HepG2 (cell line): ENCODE results near the gene ALPI. TPM values are rescaled to one million over a fixed set of nuclear protein-coding genes. Genes with fewer than 3 reads are reported as not detected.

ENCODE experiments used
- ATAC-seq: fragments of 200-7000 bp; cut with Tn5 transposase; 3 replicates; pipeline ENCODE4 v1.9.1; 2020; ENCODE audit warnings: mild to moderate bottlenecking, moderate library complexity
- BruUV-seq: library from RNA; stranded (reverse); fragments of 400-500 nt; replicated peaks from 2 replicates; lab custom pipeline; 2021; lab: Mats Ljungman, UMichigan
- CTCF ChIA-PET: fragments of 300-600 bp; formaldehyde crosslinking; extraction: SDS; loops from one replicate; lab custom pipeline; 2021; ENCODE audit warnings: low total read pairs, inconsistent platforms, low intra/inter-chr PET ratio; lab: Yijun Ruan, JAX
- POLR2A ChIA-PET: fragments of 350-600 bp; sonication (Branson Sonifier 250); formaldehyde crosslinking; loops from one replicate; lab custom pipeline; 2020; ENCODE audit warnings: antibody characterized with exemption, inconsistent platforms; lab: Yijun Ruan, JAX
- DNase-seq: peaks from one replicate; pipeline ENCODE4 v3.0.0-alpha.2; 2015; ENCODE audit warnings: low spot score
- FAIRE-seq: peaks from 3 replicates; lab custom pipeline; 2011; peaks lifted over from hg19 to GRCh38; lab: Jason Lieb, UNC
- H2AFZ ChIP-seq: one replicate; pipeline ENCODE4 v1.6.1; 2011; ENCODE audit warnings: low read length, inconsistent platforms
- H3K27ac ChIP-seq: fragments of 300-600 bp; 3 replicates; pipeline ENCODE4 v1.8.0; 2011; ENCODE audit warnings: mixed run types, mild to moderate bottlenecking, mixed read lengths, low read length, inconsistent platforms; ENCODE audit not compliant: insufficient read depth; ENCODE audit errors: extremely low read length
- H3K27me3 ChIP-seq, 2 experiments: fragments of 200-600 bp in 1 of 2; 2 replicates in 1 of 2; 3 replicates in 1 of 2; pipeline versions ENCODE4 v1.6.0 to v1.8.0; 2011; ENCODE audit warnings: low read length in 2 of 2, mild to moderate bottlenecking in 2 of 2, moderate library complexity in 2 of 2, inconsistent platforms in 1 of 2; ENCODE audit not compliant: insufficient read depth in 2 of 2, control insufficient read depth in 1 of 2
- H3K36me3 ChIP-seq, 2 experiments: fragments of 200-600 bp in 1 of 2; replicated peaks in 1 of 2; 2 replicates in 1 of 2; 3 replicates in 1 of 2; pipeline versions ENCODE4 v1.5.1 to v1.8.0; 2011; ENCODE audit warnings: low read length in 2 of 2, inconsistent platforms in 1 of 2; ENCODE audit not compliant: insufficient read depth in 2 of 2, control insufficient read depth in 1 of 2
- H3K4me1 ChIP-seq: 2 replicates; pipeline ENCODE4 v1.5.1; 2012; ENCODE audit warnings: low read length, inconsistent platforms; ENCODE audit not compliant: insufficient read depth
- H3K4me2 ChIP-seq: 2 replicates; pipeline ENCODE4 v1.6.0; 2011; ENCODE audit warnings: low read depth, low read length, inconsistent platforms
- H3K4me3 ChIP-seq, 3 experiments: fragments of 200-600 bp in 1 of 3; sonication (generic), shearing (Covaris generic) in 1 of 3; replicated peaks in 1 of 3; 2 replicates each; pipeline ENCODE4 v1.5.1; 2011 to 2016; ENCODE audit warnings: low read length in 3 of 3, inconsistent platforms in 2 of 3, low read depth in 2 of 3, mild to moderate bottlenecking in 2 of 3, control low read depth in 1 of 3, mixed read lengths in 1 of 3; ENCODE audit not compliant: insufficient read depth in 1 of 3
- H3K79me2 ChIP-seq: one replicate; pipeline ENCODE4 v1.6.1; 2011; ENCODE audit warnings: low read length, inconsistent platforms; ENCODE audit not compliant: insufficient read depth
- H3K9ac ChIP-seq: 2 replicates; pipeline ENCODE4 v1.6.0; 2011; ENCODE audit warnings: mild to moderate bottlenecking, low read depth, low read length, inconsistent platforms; ENCODE audit not compliant: insufficient read depth
- H3K9me3 ChIP-seq: 2 replicates; pipeline ENCODE4 v1.5.1; 2012; ENCODE audit warnings: mild to moderate bottlenecking, low read length
- H4K20me1 ChIP-seq: 2 replicates; pipeline ENCODE4 v1.6.0; 2011; ENCODE audit warnings: inconsistent platforms, mild to moderate bottlenecking, low read length, moderate library complexity; ENCODE audit not compliant: insufficient read depth
- GTF2F1 ChIP-seq: fragments of 150-350 bp; IDR thresholded peaks from 2 replicates; pipeline ENCODE4 v1.6.1; 2014; ENCODE audit warnings: low read length
- POLR2AphosphoS2 ChIP-seq: IDR thresholded peaks from 2 replicates; pipeline ENCODE4 v1.6.1; 2011; ENCODE audit warnings: low read depth, low read length, improper control_type of control experiment
- SRF ChIP-seq: IDR thresholded peaks from 2 replicates; pipeline ENCODE4 v1.6.1; 2011; ENCODE audit warnings: mild to moderate bottlenecking, low read depth, low read length, moderate library complexity
- ZNF292 ChIP-seq: sonication (generic); formaldehyde crosslinking; IDR thresholded peaks from 2 replicates; pipeline ENCODE4 v1.8.1; 2022; ENCODE audit warnings: mild to moderate bottlenecking, low read depth, missing genetic modification reagents, borderline replicate concordance
- ZNF329 ChIP-seq: sonication (generic); formaldehyde crosslinking; IDR thresholded peaks from 2 replicates; pipeline ENCODE4 v1.9.0; 2021; ENCODE audit warnings: low read depth, mild to moderate bottlenecking, missing genetic modification reagents
- WGBS: methylation state at CpG from one replicate; pipeline ENCODE4 v1.1.6; 2017; ENCODE audit warnings: low lambda C conversion rate; 5-methylcytosine and 5-hydroxymethylcytosine counted together
- in situ Hi-C: cut with HindIII; loops from 2 replicates; pipeline ENCODE4 v1.10.0; 2017; ENCODE audit warnings: low pct_unique_long_range_greater_than_20kb; ENCODE audit not compliant: extremely low pct_ligation_motif_present
- intact Hi-C: fragments of 100-400 bp; cut with micrococcal nuclease; formaldehyde crosslinking; loops from one replicate; pipeline ENCODE4 v1.10.0; 2022; ENCODE audit not compliant: unreplicated experiment
- polyA plus RNA-seq, 8 experiments: library from polyadenylated mRNA; depleted of rRNA in 3 of 8; stranded (reverse) in 7 of 8; unstranded in 1 of 8; fragments of >200 nt; fragmentation: Illumina TruSeq in 4 of 8; extraction: Trizol in 4 of 8; gene quantifications; 2 replicates each; pipeline versions ENCODE4 v1.2.1 to v1.2.3, GENCODE V29; 2011 to 2016; ENCODE audit warnings: low read depth in 4 of 8, missing spikeins in 1 of 8, mixed read lengths in 1 of 8; ENCODE audit not compliant: insufficient read depth in 1 of 8
- total RNA-seq, 5 experiments: library from RNA; depleted of rRNA; stranded (reverse); fragments of >200 nt; fragmentation: Illumina TruSeq; extraction: Trizol; gene quantifications; 2 replicates each; pipeline ENCODE4 v1.2.3, GENCODE V29; 2016; ENCODE audit warnings: low read depth in 1 of 5
- TF ChIP-seq, protein P1 (sequence below): sonication (generic); formaldehyde crosslinking; IDR thresholded peaks from 2 replicates; pipeline ENCODE4 v1.4.0; 2020; ENCODE audit warnings: missing genetic modification reagents, mild to moderate bottlenecking, borderline replicate concordance
- TF ChIP-seq, protein P2 (sequence below): sonication (generic); formaldehyde crosslinking; IDR thresholded peaks from 2 replicates; pipeline ENCODE4 v1.4.0; 2020; ENCODE audit warnings: mild to moderate bottlenecking, missing genetic modification reagents
- TF ChIP-seq, protein P3 (sequence below): sonication (generic); formaldehyde crosslinking; IDR thresholded peaks from 2 replicates; pipeline ENCODE4 v1.5.0; 2020; ENCODE audit warnings: mild to moderate bottlenecking, missing genetic modification reagents, borderline replicate concordance

The ALPI gene
- total and polyA plus RNA-seq, 2 of the 13 experiments (the other 11 are each of a cell fraction or from before 2014, with no cell fraction given): not detected

DNA sequence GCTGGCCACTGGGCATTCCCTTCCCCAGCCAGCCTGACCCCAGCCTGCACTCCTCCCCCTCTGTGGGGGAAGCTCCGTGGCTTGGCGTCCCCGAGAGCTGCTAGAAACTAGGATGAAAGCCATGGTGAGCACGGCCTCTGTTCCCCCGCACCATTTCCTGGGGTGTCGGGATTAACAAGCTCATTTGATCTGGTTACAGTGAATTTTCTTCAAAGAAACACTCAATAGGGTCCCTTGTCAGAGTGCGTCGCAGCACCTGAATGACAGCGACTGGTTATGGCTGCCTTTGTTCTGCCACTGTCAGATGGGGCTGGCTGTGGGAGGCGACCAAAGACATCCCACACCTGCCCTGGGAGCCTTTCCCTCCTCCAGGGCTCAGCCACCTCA is 7.7 kb upstream of the ALPI start:
- FAIRE-seq: no peak
- H2AFZ ChIP-seq: no peak overlapping the region
- no TSS peak for BruUV-seq
- no peaks in the 10 kb centered on the region for H3K79me2 ChIP-seq
- peaks cover 21% of the 10 kb centered on the region for H3K4me1 ChIP-seq
- no peaks in the 10 kb centered on the region for H3K36me3 ChIP-seq
- CTCF ChIA-PET: no interaction called here
- no peak for DNase-seq
- H3K27me3 ChIP-seq: peaks cover 5 to 31% of the 10 kb centered on the region in 2 experiments; a peak in 4 of 5 replicates
- H3K9me3 ChIP-seq: no peaks in the 10 kb centered on the region
- 68% methylated on average over 7 of the region's 10 CpGs for WGBS
- H3K27ac ChIP-seq: no peak overlapping the region
- in situ Hi-C loops (no loop called here), intact Hi-C loops (loop anchor here (5.0 kb wide), 1 partner anchor 74 kb away; the partner anchor contains the start of gene PRSS56)
- H4K20me1 ChIP-seq: no peaks in the 10 kb centered on the region
- H3K4me3 ChIP-seq: no peak overlapping the region
- no peak for ATAC-seq
- TF ChIP-seq POLR2AphosphoS2 (no peak), GTF2F1 (no peak), ZNF292 (CRISPR knock-in tag) (no peak), SRF (no peak), ZNF329 (CRISPR knock-in tag) (no peak)
- TF ChIP-seq, protein P1, sequence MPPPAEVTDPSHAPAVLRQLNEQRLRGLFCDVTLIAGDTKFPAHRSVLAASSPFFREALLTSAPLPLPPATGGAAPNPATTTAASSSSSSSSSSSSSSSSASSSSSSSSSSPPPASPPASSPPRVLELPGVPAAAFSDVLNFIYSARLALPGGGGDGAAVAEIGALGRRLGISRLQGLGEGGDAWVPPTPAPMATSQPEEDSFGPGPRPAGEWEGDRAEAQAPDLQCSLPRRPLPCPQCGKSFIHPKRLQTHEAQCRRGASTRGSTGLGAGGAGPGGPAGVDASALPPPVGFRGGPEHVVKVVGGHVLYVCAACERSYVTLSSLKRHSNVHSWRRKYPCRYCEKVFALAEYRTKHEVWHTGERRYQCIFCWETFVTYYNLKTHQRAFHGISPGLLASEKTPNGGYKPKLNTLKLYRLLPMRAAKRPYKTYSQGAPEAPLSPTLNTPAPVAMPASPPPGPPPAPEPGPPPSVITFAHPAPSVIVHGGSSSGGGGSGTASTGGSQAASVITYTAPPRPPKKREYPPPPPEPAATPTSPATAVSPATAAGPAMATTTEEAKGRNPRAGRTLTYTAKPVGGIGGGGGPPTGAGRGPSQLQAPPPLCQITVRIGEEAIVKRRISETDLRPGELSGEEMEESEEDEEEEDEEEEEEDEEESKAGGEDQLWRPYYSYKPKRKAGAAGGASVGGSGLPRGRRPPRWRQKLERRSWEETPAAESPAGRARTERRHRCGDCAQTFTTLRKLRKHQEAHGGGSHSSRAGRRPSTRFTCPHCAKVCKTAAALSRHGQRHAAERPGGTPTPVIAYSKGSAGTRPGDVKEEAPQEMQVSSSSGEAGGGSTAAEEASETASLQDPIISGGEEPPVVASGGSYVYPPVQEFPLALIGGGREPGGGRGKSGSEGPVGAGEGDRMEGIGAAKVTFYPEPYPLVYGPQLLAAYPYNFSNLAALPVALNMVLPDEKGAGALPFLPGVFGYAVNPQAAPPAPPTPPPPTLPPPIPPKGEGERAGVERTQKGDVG: no peak
- TF ChIP-seq, protein P2, sequence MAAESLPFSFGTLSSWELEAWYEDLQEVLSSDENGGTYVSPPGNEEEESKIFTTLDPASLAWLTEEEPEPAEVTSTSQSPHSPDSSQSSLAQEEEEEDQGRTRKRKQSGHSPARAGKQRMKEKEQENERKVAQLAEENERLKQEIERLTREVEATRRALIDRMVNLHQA: no peak
- TF ChIP-seq, protein P3, sequence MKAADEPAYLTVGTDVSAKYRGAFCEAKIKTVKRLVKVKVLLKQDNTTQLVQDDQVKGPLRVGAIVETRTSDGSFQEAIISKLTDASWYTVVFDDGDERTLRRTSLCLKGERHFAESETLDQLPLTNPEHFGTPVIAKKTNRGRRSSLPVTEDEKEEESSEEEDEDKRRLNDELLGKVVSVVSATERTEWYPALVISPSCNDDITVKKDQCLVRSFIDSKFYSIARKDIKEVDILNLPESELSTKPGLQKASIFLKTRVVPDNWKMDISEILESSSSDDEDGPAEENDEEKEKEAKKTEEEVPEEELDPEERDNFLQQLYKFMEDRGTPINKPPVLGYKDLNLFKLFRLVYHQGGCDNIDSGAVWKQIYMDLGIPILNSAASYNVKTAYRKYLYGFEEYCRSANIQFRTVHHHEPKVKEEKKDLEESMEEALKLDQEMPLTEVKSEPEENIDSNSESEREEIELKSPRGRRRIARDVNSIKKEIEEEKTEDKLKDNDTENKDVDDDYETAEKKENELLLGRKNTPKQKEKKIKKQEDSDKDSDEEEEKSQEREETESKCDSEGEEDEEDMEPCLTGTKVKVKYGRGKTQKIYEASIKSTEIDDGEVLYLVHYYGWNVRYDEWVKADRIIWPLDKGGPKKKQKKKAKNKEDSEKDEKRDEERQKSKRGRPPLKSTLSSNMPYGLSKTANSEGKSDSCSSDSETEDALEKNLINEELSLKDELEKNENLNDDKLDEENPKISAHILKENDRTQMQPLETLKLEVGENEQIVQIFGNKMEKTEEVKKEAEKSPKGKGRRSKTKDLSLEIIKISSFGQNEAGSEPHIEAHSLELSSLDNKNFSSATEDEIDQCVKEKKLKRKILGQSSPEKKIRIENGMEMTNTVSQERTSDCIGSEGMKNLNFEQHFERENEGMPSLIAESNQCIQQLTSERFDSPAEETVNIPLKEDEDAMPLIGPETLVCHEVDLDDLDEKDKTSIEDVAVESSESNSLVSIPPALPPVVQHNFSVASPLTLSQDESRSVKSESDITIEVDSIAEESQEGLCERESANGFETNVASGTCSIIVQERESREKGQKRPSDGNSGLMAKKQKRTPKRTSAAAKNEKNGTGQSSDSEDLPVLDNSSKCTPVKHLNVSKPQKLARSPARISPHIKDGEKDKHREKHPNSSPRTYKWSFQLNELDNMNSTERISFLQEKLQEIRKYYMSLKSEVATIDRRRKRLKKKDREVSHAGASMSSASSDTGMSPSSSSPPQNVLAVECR: no peak
- TF ChIP-seq, all 625 proteins: peak for 0
- POLR2A ChIA-PET: no interaction called here
- no peak overlapping the region for H3K9ac ChIP-seq
- peak overlapping the region; percentile 62 for H3K4me2 ChIP-seq
